NCI-H1417 (cell line): ENCODE results near the gene HOXA7.

Source experiments
- DNase-seq, 3 experiments: peaks; one replicate each; lab custom pipeline; 2025; lab: John Stamatoyannopoulos, UW

Gene HOXA7

DNA sequence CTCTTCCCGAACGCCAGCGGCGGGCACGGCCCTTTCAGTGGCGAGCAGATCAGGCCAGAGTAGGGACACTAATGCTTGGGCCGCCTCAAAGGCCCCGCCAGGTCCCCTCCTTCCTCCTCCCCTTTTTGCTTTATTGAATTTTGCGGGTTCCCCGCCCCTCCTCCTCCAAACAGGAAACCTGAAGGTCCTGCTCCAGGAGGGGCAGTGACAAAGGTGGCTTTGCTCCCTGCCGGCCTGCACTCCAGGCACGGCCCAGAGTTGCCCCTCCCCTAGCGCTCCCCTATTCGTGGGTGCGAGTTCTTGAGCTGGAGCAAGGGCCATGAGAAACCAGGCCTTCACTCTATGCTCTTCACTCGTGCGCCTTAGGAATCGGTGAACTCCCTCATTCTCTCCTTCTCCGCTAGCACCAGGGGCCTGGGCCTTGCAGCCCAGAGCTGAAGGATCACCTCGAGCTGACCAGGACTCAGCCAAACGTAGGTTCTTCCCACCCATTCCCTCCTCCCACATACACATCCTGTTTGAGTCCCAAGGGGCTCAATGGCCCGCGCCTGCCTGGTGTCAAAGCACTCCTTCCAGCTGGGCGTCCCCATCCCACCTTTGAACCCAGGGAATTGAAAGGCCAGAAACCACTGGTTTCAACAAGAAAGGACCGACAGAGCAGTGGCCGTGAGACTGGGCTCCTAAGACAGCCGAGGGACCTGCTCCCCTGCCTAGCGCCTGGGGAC lies 8.3 kb downstream of the HOXA7 start:
- peak; percentile 37 to 80 (median 69) for DNase-seq

DNA sequence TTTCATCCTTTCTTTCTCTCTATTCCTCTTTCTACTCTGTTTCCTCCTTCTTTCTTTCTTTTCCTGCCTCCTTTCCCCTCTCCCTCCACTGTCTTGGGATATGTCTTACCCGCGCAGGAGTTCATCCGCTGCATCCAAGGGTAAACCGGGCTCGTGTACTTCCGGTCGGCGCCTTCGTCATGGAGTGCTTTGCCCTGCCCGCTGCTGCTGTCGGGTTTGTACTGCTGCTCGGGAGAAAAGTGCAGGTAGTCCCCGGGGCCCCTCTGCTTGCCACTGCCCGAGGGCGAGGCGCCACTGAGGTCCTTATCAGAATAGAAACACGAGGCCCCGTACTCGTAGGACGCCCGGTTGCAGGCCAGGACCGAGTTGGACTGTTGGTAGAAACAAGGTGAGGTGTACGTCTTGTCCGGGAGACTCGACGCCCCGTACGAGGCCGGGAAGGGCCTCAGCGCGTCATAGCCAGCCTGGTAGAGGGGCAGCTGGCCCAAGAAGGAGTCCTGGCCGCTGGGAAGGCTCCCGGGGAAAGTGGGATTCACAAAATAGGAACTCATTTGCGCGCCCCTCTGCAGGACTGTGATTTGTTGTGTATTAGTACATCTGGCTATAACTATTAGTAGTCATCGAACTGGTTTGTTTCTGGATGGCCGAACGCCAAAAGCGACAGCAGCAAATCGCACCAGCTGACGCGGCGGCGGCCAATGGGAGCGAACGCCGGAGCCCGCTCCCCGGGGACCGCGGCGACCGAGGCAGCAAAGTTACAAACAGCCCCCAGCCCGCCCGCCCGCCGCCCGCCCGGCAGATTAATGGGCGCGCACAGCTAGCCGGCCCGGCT lies 9.1 kb downstream of the HOXA7 start, which contains the start of gene HOXA6:
Gene HOXA6, minus strand, starts transcription at position 576 of the 832 bp plus-strand sequence. Its CDS starts 25 bp downstream, at position 551.
- peak; percentile 57 to 87 (median 83) for DNase-seq

DNA sequence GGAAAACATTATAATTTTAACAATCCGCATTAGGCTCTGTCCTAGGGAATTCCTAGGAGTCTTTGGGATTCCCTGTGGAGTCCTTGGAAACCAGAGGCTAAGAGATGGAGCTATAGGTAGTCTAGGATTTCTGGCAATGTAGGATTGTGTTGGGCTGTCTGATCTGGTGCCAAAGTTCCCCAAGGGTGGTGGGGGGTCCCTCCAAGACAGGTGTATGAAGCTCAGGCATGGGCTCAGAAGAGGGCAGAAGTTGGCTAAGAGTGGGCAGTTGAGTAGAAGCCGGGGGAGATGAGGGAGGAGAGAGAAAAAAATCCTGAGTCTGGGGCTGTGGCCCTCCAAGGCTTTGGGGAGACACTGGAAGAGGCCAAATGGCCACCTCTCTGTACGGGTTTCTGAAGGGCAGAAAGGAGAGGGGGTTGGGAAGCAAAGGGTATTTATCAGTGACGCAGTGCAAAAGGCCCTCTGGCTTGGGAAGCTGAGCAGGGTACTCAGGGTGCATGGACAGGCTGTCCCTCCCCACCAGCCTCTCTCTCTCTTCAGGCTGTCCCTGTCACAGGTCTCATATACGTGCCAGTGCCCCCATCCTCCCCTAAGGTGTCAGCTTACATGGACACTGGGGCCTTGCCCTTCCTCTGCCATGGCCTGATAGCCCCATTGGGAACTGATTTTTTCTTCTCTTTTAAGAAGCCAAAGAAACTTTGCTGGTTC lies 9.8 kb downstream of the HOXA7 start:
- peak in 1 of 3 experiments; percentile 44 for DNase-seq

DNA sequence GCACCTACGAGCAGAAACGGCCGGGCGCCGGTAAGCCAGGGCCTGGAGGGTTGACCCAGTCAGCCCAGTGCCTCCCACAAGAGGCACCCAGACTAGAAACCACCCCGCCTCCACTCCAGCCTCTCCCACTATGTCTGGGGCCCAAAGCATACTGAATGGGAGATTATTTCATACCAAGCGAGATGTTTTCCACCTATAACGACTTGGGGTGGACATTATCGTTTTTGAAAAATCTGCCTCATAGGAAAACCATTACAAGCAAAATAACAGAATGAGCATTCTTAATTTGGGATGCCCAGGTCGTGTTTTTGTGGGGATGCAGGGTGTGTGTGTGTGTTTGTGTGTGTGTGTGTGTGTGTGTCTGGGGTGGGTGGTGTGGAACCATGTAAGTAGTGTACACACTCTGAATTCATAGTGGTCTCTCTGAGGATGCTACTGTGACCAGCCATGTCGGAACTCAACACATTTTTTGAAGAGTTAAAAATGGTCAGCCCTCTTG lies 10.5 kb downstream of the HOXA7 start:
- no peak for DNase-seq

DNA sequence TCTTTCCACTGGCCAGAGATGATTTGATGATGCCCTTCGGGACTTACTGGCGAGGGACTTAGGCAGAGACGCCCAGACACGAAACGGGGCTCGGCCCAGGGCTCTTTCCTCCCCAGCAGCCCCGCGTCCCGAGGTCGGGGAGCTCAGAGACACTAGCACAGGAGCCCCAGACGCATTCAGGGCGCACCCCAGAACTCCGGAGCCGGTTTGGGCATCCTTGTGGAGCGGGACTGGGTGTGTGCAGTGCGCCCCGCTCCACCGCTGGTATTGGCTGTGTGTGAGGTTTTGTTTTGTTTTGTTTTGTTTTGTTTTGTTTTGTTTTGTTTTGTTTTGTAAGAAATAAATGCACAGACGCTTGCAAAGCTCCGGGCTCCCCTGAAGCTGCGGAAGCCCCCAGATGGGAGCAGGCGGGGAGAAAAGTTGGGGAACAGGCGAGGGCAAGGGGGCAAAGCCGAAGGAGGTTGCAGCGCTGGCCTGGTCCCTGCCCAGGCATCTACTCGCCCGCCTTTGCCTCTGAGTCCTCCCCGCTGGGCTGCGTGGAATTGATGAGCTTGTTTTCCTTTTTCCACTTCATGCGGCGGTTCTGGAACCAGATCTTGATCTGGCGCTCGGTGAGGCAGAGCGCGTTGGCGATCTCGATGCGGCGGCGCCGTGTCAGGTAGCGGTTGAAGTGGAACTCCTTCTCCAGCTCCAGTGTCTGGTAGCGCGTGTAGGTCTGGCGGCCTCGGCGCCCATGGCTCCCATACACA lies 11.1 kb downstream of the HOXA7 start:
- no peak for DNase-seq

DNA sequence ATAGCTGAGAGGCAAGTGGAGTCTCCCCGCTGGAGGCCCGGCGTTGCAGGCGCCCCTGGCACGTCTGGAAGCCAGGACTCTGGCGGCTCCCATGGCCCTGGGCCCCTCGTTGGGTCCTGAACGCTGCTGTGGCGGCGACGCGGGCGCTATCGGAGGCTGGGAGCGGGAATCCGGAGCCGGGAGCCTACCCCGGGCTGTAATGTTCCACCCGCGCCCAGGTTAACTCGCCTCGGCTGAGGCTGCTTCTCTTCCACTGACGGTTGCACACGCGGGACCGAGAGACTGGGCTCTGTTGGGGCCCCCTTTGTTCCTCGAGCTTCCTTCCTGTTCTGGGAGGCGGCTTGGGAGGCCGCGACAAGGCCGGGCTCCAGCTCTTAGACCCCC lies 11.7 kb downstream of the HOXA7 start:
- no peak for DNase-seq

DNA sequence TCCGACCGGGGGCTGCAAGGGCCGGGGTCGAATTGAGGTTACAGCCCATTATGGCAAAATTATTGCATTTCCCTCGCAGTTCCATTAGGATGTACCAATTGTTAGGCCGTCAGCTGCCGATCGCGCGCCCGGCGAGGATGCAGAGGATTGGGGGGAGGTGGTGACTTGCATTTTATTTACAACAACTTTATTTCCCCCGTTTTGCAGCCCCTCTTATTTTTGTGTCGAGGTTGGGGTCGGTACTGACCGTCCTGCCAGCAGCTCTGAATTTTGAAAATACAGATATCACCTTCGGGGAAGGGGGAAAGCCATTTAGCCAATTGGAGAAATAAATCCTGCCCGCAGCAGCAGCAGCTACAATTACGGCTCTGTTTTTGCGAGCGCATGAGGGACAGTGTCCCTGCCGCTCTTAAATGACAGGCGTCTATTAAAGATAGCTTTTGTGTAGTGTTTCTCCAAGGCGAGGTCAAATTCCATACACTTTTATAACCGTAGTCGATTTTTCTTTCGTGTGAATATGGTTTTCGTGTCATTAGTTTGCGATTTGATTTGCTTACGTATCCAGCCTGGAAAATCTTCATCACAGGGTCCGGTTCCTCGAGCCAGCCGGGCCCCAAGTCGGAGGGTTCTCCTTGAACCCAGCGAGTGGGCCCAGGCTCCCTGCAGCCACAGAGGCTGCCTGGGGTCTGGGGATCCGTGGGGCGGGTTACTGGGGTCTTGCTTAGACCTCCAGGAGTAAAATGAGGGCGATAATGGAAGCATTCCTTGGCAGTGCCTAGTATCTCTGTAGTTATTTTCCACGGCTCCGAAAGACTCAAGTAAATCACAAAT lies 12.3 kb downstream of the HOXA7 start:
- no peak for DNase-seq

DNA sequence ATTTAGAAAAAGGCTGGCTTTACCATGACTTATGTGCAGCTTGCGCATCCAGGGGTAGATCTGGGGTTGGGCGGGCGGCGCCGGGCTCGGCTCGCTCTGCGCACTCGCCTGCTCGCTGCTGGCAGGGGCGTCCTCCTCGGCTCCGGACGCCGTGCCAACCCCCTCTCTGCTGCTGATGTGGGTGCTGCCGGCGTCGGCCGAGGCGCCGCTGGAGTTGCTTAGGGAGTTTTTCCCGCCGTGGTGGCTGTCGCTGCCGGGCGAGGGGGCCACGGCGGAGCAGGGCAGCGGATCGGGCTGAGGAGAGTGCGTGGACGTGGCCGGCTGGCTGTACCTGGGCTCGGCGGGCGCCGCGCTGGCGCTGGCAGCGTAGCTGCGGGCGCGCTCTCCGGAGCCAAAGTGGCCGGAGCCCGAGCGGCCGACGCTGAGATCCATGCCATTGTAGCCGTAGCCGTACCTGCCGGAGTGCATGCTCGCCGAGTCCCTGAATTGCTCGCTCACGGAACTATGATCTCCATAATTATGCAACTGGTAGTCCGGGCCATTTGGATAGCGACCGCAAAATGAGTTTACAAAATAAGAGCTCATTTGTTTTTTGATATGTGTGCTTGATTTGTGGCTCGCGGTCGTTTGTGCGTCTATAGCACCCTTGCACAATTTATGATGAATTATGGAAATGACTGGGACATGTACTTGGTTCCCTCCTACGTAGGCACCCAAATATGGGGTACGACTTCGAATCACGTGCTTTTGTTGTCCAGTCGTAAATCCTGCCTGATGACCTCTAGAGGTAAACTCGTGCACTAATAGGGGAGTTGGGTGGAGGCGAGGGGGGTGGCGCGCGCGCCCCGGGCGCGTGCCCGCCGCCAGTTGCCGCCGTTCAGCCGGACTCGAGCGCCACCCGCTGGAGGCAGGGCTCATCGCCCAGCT lies 13.2 kb downstream of the HOXA7 start, which contains the start of gene HOXA5:
Gene HOXA5, minus strand, starts transcription at position 659 of the 927 bp plus-strand sequence. Its CDS starts 74 bp downstream, at position 585.
- DNase-seq = peak; percentile 64 to 93 (median 76)

DNA sequence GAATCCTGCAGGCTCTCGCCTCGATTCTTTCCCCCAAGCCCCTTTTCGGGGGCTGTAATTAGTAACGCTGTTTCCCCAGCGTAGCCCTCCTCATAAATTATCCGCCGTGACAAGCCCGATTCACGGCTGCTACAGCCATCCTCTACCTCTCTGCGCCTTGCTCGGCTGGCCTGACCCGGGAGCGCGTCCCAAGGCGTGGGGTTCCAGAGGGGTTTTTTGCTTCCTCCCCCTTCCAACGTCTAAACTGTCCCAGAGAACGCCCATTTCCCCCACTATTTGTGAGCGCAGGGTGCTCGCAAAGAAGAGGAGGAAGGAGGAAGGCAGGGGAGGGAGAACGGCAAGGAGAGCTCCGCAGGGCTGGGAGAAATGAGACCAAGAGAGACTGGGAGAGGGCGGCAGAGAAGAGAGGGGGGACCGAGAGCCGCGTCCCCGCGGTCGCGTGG lies 13.9 kb downstream of the HOXA7 start:
- DNase-seq = peak in 2 of 3 experiments; percentile 67 to 70

DNA sequence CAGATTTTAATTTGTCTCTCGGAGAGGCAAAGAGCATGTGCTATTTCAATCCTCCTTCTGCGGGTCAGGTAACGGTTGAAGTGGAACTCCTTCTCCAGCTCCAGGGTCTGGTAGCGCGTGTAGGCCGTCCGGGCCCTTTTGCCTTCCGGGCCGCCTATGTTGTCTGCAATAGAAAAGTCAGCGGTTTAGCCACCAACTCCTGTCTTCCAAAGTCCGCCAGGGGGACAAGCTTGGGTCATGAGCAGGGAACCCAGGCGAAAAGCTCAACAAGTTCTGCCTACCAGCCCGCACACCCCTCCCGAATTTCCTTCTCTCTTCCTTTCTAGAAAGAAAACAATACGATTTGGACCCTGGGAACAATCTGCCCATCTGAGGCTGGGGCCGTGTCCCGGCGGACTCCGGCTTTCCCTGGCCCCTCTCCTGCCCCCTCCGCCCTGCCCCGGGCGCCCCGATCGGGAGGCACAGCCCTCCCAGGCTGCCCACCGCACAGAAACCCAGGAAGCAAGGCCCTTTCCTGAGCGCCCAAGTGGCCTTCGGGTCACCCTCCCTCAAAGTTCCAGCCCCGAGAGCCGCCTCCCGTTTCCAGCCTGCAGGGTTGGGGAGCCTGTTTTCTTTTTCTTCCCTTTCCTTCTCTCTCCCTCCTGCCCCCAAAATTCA lies 14.4 kb downstream of the HOXA7 start:
- DNase-seq = peak in 2 of 3 experiments; percentile 37 to 45

DNA sequence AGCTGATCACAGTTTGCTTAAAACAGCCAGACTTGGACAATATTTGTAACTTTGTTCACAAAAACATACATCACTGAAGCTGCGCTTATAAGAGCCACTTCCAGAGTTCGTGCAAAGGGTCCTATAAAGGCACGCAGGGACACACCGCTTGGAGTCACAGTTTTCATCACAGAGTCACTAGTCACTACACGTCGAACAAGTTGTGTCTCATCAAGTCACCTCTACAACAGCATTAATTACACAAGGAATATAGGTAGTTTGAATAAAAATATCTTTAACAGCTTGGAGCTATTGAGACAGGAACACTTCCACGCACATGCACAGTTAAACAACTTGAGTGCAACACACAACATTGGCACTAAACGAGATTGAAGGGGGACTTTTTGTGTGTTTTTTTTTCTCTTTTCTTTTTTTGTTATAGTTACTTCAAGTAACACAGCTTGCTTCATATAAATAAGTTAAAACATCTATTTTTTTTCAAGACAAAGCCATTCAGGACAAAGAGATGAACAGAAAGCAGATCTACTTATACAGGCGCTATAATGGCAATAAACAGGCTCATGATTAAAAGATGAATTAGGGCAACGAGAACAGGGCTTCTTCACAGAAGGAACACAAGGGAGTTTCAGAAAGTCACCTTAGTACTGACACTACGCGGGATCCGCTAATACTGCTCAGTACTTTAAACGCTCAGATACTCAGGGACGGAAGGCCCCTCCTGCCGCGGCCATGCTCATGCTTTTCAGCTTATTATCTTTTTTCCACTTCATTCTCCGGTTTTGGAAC lies 15.1 kb downstream of the HOXA7 start:
- peak in 1 of 3 experiments; percentile 37 for DNase-seq

DNA sequence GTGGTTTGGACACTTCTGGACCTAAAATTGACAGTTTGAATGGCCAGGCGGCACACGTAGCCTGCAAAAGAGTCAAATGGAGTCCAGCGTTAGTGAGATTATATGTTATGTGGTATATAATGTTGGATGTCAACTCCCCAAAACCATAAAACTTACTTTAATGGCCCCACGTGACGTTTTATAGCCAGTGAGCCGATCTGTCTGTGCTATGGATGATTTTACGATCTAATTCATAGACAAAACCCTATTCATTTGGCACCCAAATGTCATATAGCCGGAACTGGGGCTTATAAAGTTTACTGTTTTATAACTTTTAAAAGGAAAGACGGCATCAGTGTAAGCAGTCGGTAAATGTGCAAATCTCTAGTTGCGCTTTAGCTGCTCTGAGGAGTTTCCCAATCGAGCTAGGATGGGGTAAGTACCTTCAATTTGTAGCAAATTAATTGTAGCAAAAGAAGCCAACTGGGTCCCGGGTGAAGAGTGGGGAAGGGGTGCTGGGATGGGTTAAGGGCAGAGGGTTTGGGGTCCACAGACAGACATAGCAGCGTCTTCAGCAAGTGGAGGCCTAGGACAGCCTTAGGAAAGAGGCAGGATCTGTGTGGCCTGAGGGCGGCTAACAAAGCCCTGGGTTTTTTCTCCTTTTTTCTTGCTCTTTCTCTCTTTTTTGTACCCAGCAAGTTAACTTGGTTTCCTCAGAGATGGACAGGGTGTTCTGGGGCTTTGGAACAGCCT lies 16.2 kb downstream of the HOXA7 start:
- no peak for DNase-seq

DNA sequence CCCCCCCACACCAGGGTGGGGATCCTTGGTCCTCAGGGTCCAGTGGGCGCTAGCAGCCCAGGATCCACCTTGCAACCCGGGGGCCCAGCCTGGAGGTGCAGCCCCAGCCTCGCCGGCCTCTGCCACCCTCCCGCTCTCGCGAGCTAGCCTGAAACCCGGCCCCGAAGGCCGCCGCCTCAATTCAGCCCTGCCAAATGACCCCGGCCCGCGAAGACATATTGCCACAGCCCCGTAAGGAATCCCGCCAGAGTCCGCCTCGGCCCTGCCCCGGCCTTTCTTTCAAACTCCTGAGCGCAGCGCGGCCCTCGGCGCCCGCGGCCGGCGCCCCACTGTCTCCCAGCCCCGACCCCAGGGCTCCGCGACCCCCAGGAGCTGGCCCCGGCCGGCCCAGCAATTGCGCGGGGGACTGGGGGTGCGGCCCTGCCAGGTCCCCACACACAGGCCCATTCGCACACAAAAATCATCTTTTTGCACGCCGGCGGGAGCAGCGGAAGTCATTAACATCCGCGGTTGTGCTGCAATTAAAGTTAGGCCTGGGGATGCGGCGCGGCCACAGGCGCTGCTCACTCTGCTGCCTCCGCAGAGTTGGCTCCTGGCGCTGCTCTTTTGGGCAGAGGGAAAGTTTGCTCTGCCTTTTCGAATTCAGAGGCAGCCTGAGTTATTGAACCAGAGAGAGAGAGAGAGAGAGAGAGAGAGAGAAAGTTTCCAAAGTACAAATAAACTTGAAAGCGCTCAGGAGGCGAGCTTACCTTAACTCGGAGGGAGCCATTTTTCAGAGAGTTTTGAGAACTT lies 16.9 kb downstream of the HOXA7 start:
- no peak for DNase-seq

DNA sequence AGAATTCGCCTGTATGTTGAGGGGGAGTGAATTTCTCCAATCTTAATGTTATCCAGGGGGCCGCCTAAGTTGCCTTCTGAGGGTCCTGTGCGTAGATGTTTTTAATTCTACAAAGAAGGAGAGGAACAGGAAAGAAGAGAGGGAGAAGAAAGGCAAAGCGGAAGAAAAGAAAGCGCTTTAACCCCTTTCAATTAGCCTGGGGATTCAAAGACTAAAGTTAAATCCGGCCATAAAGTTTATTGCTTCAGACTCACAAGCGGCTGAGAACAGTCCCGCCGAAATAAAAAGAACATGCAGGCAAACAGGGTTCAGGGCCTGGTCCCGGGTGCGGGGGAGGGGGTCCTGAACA lies 17.5 kb downstream of the HOXA7 start:
- no peak for DNase-seq

DNA sequence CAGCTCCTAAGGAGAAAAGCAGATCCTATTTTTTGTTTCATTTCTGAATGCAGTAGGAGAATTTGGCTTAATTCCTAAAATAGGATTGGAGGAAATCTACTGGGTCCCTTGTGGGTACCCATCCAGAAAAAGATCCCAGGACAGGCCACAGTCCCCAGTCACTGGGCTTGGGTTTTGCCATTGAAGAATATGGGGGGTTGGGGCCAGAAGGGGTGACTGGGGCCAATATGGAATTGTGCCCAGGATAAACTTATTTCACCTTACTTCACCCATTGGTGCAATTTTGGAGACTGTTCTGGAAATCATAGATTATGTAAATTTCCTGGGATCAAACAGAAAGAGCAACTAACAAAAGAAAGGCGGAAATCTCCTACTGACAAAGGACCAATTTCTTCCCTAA lies 18.0 kb downstream of the HOXA7 start:
- no peak for DNase-seq

DNA sequence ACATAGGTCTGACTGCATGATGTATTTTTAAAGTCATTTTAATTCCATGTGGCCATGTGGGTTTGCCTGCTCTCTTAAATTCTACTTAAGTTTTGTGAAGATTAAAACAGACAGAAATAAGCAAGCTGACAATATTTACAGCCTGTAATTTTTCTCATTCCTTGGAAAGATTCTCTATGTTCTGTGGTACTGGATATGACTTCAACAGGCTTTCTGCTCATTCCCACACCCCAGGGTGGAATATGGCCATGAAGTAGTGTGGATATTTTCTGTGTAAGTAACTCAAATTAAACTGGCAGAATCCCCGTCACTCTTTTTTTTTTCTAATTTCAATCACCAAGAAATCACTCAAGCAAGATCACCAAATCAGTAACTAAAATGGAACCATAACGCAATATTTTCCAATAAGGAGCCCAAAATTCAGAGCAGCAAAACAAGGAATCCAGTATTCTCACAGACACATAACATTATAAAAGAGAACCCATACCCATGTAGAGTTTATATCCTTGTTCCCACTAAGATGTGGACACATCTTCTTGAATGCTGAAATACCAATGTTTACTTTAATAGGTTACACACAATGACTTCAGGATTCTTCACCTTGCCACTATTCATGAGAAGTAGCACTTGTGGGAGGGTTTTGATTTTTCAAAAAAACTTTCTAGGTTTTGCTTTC lies 18.7 kb downstream of the HOXA7 start:
- no peak for DNase-seq
